OCI-LY3 (cell line): ENCODE data around the gene ASB8.

Source experiments
- H2AFZ ChIP-seq: fragments of 200-600, 300-600 bp; shearing (Covaris generic); 2 replicates; pipeline ENCODE4 v1.6.0; 2014; ENCODE audit warnings: antibody characterized with exemption, low read depth, low read length
- H3K27ac ChIP-seq: fragments of 200-600, 300-600 bp; sonication (generic); 2 replicates; pipeline ENCODE4 v1.5.1; 2014; ENCODE audit warnings: mild to moderate bottlenecking, low read length, moderate library complexity, mixed read lengths
- H3K27me3 ChIP-seq: fragments of 200-600, 300-600 bp; sonication (generic); 2 replicates; pipeline ENCODE4 v1.6.1; 2014; ENCODE audit warnings: low read depth, low read length, mixed read lengths
- H3K36me3 ChIP-seq: fragments of 200-600, 300-600 bp; sonication (generic); replicated peaks from 2 replicates; pipeline ENCODE3; 2014; ENCODE audit warnings: low read depth, low read length, mixed read lengths
- H3K4me1 ChIP-seq: fragments of 300-600, 200-600 bp; sonication (generic); 2 replicates; pipeline ENCODE4 v1.6.1; 2014; ENCODE audit warnings: low read length, mixed read lengths
- H3K4me2 ChIP-seq: fragments of 200-600, 300-600 bp; sonication (generic); 2 replicates; pipeline ENCODE4 v1.6.1; 2014; ENCODE audit warnings: low read length, mixed read lengths
- H3K4me3 ChIP-seq: fragments of 300-600, 200-600 bp; sonication (generic); 2 replicates; pipeline ENCODE4 v1.5.1; 2014; ENCODE audit warnings: antibody characterized with exemption, mild to moderate bottlenecking, low read length, moderate library complexity
- H3K79me2 ChIP-seq: fragments of 300-600, 200-600 bp; shearing (Covaris generic); 2 replicates; pipeline ENCODE4 v1.6.1; 2014; ENCODE audit warnings: mild to moderate bottlenecking, low read length, mixed read lengths
- H3K9ac ChIP-seq: fragments of 300-600, 200-600 bp; shearing (Covaris generic); 2 replicates; pipeline ENCODE4 v1.6.0; 2014; ENCODE audit warnings: mild to moderate bottlenecking, low read length, moderate library complexity
- H3K9me3 ChIP-seq: fragments of 200-600, 300-600 bp; shearing (Covaris generic); 2 replicates; pipeline ENCODE4 v1.6.1; 2014; ENCODE audit warnings: low read length, mixed read lengths; ENCODE audit not compliant: insufficient read depth
- H4K20me1 ChIP-seq: fragments of 200-600, 300-600 bp; sonication (generic); 2 replicates; pipeline ENCODE4 v1.6.1; 2016; ENCODE audit warnings: low read length, mixed read lengths; ENCODE audit not compliant: insufficient read depth
- EZH2phosphoT487 ChIP-seq: fragments of 200-600 bp; shearing (Covaris generic); IDR thresholded peaks from 2 replicates; pipeline ENCODE4 v1.6.1; 2018; ENCODE audit warnings: antibody characterized with exemption, mixed run types, low read depth
- TF ChIP-seq, protein P1 (sequence below): fragments of 200-600, 300-600 bp; sonication (generic); IDR thresholded peaks from 2 replicates; pipeline ENCODE4 v1.5.1; 2014; ENCODE audit warnings: antibody characterized with exemption, low read length, low read depth

ASB8 gene

DNA sequence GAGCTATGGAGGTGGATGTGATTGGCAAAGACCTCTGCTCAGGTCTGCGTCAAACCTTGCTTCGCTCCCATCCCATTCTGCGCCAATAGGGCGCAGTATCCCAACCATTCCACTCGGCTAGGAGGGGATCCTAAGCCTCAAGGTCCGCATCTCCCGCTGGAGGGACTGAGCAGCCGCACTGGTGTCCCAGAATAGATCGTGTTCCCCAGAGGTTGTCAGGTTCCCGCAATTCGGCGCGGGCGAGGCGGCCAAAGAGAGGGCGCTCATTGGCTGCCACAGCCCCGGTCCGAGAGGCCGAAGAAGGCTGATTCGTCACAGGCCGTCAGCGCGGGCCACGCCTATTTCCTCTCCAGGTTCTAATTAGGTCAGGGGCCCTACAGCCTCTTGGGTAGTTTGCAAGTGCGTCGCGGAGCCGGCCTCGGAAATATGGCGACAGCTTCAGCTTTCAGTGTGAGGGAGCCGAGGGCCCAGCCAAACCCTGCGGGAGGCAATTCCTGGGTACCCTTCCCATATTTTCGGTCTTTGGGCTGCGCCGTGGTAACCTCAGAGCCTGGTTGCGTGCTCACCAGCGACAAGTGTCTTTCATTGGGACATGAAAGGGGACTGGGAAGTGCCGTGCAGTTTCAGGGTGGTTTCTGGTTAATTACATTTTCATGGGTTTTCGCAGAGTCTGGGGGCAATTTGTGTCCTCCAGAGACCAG, 40.8 kb upstream of the ASB8 start:
- TF ChIP-seq EZH2phosphoT487, result no peak
- TF ChIP-seq, protein P1, sequence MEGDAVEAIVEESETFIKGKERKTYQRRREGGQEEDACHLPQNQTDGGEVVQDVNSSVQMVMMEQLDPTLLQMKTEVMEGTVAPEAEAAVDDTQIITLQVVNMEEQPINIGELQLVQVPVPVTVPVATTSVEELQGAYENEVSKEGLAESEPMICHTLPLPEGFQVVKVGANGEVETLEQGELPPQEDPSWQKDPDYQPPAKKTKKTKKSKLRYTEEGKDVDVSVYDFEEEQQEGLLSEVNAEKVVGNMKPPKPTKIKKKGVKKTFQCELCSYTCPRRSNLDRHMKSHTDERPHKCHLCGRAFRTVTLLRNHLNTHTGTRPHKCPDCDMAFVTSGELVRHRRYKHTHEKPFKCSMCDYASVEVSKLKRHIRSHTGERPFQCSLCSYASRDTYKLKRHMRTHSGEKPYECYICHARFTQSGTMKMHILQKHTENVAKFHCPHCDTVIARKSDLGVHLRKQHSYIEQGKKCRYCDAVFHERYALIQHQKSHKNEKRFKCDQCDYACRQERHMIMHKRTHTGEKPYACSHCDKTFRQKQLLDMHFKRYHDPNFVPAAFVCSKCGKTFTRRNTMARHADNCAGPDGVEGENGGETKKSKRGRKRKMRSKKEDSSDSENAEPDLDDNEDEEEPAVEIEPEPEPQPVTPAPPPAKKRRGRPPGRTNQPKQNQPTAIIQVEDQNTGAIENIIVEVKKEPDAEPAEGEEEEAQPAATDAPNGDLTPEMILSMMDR, result no peak
- Histone ChIP-seq H3K4me2 (peak overlapping the region; percentile 85), H4K20me1 (no peaks in the 10 kb centered on the region), H3K9ac (peak overlapping the region; percentile 70), H2AFZ (peak overlapping the region; percentile 93), H3K9me3 (no peaks in the 10 kb centered on the region), H3K36me3 (no peaks in the 10 kb centered on the region), H3K4me3 (peak overlapping the region; percentile 79), H3K27me3 (0 out of 2 replicates have a peak, but pooled peaks cover 5% of the 10 kb centered on the region), H3K27ac (peak overlapping the region; percentile 47), H3K79me2 (peaks cover 6% of the 10 kb centered on the region; the same call in 1 of the 2 replicates), H3K4me1 (peaks cover 10% of the 10 kb centered on the region; the same call in 1 of the 2 replicates)

DNA sequence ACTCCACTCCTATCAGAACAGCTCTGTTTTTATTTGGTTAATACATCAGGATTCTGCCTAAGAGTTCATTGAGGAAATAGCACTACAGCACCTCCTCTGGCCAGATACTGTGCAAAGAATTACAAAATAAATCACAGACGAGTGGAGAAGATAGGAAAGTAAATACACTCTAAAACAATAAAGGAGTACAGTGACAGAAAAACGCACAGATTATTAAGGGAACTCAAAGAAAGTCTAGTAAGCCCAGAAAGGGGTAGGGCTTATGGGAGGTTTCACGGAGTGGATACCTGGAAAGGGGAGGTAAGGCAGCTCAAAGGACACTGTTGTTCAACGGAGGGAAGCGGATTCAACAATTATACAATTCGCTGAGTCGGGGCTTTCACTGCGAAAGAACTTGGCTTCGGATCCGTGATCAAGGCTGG, 40.2 kb upstream of the ASB8 start:
- H3K4me2 ChIP-seq, result peak overlapping the region; percentile 85
- H3K36me3 ChIP-seq, result no peaks in the 10 kb centered on the region
- no peaks in the 10 kb centered on the region for H4K20me1 ChIP-seq
- no peaks in the 10 kb centered on the region for H3K9me3 ChIP-seq
- H3K9ac ChIP-seq, result peak overlapping the region; percentile 70
- peaks cover 6% of the 10 kb centered on the region; the same call in 1 of the 2 replicates for H3K79me2 ChIP-seq
- H2AFZ ChIP-seq, result peak overlapping the region; percentile 93
- TF ChIP-seq, protein P1, result peak; percentile 67
- no peak for TF ChIP-seq EZH2phosphoT487
- 0 out of 2 replicates have a peak, but pooled peaks cover 5% of the 10 kb centered on the region for H3K27me3 ChIP-seq
- peak overlapping the region; percentile 79 for H3K4me3 ChIP-seq
- peaks cover 10% of the 10 kb centered on the region; the same call in 1 of the 2 replicates for H3K4me1 ChIP-seq
- peak overlapping the region; percentile 34 for H3K27ac ChIP-seq

DNA sequence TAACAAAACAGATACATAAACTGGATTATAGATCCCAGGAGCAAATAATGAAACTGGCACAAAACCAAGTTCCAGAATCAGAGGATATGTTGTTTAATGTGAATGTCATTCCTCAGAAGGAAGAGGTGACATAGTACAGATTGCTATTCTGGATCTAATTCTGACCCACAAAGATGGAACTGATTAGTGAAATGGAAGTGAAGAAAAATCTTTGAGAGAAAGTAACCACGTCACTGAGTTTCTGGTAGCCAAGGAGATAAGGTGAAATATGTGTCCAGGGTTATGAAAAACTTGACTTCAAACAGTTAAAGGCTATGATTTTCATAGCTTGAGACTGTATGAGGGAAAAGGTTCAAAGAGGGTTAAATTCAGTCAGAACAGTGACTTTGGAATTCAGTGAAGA, 37.5 kb upstream of the ASB8 start:
- H3K27ac ChIP-seq, result no peak overlapping the region
- no peak overlapping the region for H2AFZ ChIP-seq

DNA sequence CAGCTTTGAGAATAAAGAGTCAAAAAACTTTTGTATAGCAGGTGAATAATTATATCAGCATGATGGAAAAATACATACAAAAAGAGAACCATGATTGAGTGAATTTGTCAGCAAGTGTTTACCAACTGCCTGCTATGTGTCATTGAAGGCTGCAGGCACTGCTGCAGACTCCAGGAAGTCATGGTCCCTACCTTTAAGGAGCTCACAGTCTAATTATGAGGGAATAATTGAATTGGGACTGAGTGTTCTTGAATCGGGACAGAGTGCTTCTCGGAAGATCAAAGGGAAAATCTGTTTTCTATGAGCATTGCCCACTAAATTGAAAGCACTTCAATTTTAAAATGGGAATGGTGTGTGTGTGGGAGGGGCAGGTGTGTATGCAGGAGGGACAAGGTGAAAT, 36.3 kb upstream of the ASB8 start:
- H3K4me2 ChIP-seq, result no peak overlapping the region
- no peak overlapping the region for H3K9ac ChIP-seq
- H4K20me1 ChIP-seq, result no peaks in the 10 kb centered on the region
- 0 out of 2 replicates have a peak, but pooled peaks cover 5% of the 10 kb centered on the region for H3K27me3 ChIP-seq
- peaks cover 12% of the 10 kb centered on the region for H3K4me1 ChIP-seq
- no peak for TF ChIP-seq EZH2phosphoT487
- TF ChIP-seq, protein P1, result no peak
- no peak overlapping the region for H3K4me3 ChIP-seq
- peaks cover 3% of the 10 kb centered on the region; the same call in 1 of the 2 replicates for H3K79me2 ChIP-seq
- no peak overlapping the region for H2AFZ ChIP-seq
- no peaks in the 10 kb centered on the region for H3K36me3 ChIP-seq
- H3K27ac ChIP-seq, result no peak overlapping the region
- no peaks in the 10 kb centered on the region for H3K9me3 ChIP-seq

More for the DNA sequence above, 37.5 kb upstream of the ASB8 start:
- Histone ChIP-seq H4K20me1 (no peaks in the 10 kb centered on the region), H3K27me3 (0 out of 2 replicates have a peak, but pooled peaks cover 5% of the 10 kb centered on the region), H3K9ac (no peak overlapping the region), H3K4me2 (no peak overlapping the region), H3K36me3 (no peaks in the 10 kb centered on the region), H3K4me1 (peaks cover 13% of the 10 kb centered on the region), H3K79me2 (peaks cover 6% of the 10 kb centered on the region; the same call in 1 of the 2 replicates), H3K9me3 (no peaks in the 10 kb centered on the region), H3K4me3 (no peak overlapping the region)
- TF ChIP-seq EZH2phosphoT487, result no peak
- TF ChIP-seq, protein P1, result no peak
